HL-60 (cell line): ENCODE measurements around the gene MBNL1.

Experiments
- GABPA ChIP-seq: IDR thresholded peaks from 2 replicates; pipeline ENCODE4 v1.6.1; 2012; ENCODE audit warnings: low read depth
- REST ChIP-seq: IDR thresholded peaks from 2 replicates; pipeline ENCODE4 v1.6.1; 2012; ENCODE audit warnings: low read depth; ENCODE audit not compliant: insufficient replicate concordance
- TF ChIP-seq, protein P1 (sequence below): IDR thresholded peaks from one replicate; pipeline ENCODE4 v1.5.1; 2011; ENCODE audit warnings: low read length, control low read depth, inconsistent platforms; ENCODE audit not compliant: insufficient read depth

DNA sequence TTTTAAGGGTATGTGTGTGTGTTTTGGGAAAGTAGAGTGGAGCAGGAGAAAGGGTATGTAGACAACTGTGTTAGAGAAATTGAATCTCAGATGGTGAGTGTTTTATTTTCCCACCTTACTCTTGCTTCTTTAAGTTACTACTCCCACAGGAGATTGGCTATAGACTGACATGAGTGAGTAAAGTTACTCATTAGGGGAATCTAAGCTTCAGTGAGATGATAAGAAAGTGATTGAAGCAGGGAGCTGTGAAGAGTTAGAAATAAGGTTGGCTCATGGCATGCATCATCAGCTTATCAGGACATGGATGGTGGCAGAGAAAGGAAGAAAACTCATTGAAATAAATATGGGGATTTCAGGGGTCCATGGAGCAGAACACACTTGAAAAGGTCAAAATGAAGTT is 88.9 kb downstream of the MBNL1 start:
- TF ChIP-seq, protein P1, sequence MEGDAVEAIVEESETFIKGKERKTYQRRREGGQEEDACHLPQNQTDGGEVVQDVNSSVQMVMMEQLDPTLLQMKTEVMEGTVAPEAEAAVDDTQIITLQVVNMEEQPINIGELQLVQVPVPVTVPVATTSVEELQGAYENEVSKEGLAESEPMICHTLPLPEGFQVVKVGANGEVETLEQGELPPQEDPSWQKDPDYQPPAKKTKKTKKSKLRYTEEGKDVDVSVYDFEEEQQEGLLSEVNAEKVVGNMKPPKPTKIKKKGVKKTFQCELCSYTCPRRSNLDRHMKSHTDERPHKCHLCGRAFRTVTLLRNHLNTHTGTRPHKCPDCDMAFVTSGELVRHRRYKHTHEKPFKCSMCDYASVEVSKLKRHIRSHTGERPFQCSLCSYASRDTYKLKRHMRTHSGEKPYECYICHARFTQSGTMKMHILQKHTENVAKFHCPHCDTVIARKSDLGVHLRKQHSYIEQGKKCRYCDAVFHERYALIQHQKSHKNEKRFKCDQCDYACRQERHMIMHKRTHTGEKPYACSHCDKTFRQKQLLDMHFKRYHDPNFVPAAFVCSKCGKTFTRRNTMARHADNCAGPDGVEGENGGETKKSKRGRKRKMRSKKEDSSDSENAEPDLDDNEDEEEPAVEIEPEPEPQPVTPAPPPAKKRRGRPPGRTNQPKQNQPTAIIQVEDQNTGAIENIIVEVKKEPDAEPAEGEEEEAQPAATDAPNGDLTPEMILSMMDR = no peak
- no peak for TF ChIP-seq GABPA
- TF ChIP-seq REST = no peak
